GM19238 (cell line): ENCODE data around the gene MT1F.
A peak's percentile ranks its signal among the peaks of the same experiment; 100 is the strongest.

Experiments used
- DNase-seq: peaks from one replicate; pipeline ENCODE4 v3.0.0; 2011; ENCODE audit warnings: low spot score; ENCODE audit not compliant: insufficient read length

The MT1F gene

GRCh38 chr16:56625140-56625942 is 32.4 kb upstream of the MT1F start, which contains the start of gene MT1E:
MT1E (plus strand) TSS chr16:56625781; CDS start chr16:56625852, 71 bp downstream.
- no peak for DNase-seq

GRCh38 chr16:56625943-56626654 is 31.7 kb upstream of the MT1F start:
- no peak for DNase-seq

- no peak for DNase-seq
These were observed 31.1 kb upstream of the MT1F start for GRCh38 chr16:56626685-56627084.

GRCh38 chr16:56628486-56629350 is 29.0 kb upstream of the MT1F start:
- DNase-seq, result no peak

GRCh38 chr16:56629531-56629930 is 28.2 kb upstream of the MT1F start:
- DNase-seq, result no peak

GRCh38 chr16:56630134-56630533 is 27.6 kb upstream of the MT1F start:
- DNase-seq, result peak; percentile 66

- DNase-seq, result no peak
These were observed 26.6 kb upstream of the MT1F start for GRCh38 chr16:56631197-56631596.

GRCh38 chr16:56631832-56632155 is 26.0 kb upstream of the MT1F start:
- DNase-seq, result no peak

- no peak for DNase-seq
These were observed 25.5 kb upstream of the MT1F start, which contains the start of gene MT1M for GRCh38 chr16:56632156-56632847. MT1M (plus strand) TSS chr16:56632659; CDS start chr16:56632732, 73 bp downstream.

GRCh38 chr16:56632848-56633365 is 24.9 kb upstream of the MT1F start:
- DNase-seq, result no peak

- DNase-seq, result no peak
These were observed 24.2 kb upstream of the MT1F start for GRCh38 chr16:56633535-56633934.

GRCh38 chr16:56634715-56635440 is 22.9 kb upstream of the MT1F start:
- DNase-seq, result no peak

GRCh38 chr16:56635441-56635967 is 22.3 kb upstream of the MT1F start:
- no peak for DNase-seq

GRCh38 chr16:56636616-56637413 is 20.9 kb upstream of the MT1F start:
- DNase-seq, result no peak

- no peak for DNase-seq
These were observed 19.7 kb upstream of the MT1F start, which contains the start of gene MT1A for GRCh38 chr16:56637814-56638750. MT1A (plus strand) TSS chr16:56638666; CDS start chr16:56638739, 73 bp downstream.

- no peak for DNase-seq
These were observed 18.7 kb upstream of the MT1F start for GRCh38 chr16:56639045-56639444.

GRCh38 chr16:56640076-56640475 is 17.7 kb upstream of the MT1F start:
- no peak for DNase-seq

GRCh38 chr16:56641166-56641565 is 16.6 kb upstream of the MT1F start:
- no peak for DNase-seq
